NCI-H526 (cell line): ENCODE results near the gene SPACA6.
"Not testable (repeated sequence)": the region's sequence is repeated elsewhere in the genome, so short reads cannot be mapped to it uniquely, and the experiment has no call there.

Source experiments
- DNase-seq, 2 experiments: peaks; one replicate each; lab custom pipeline; 2025; lab: John Stamatoyannopoulos, UW

SPACA6 gene

GRCh38 chr19:51737924-51738323 is 44.8 kb downstream of the SPACA6 start:
- no peak for DNase-seq

DNA sequence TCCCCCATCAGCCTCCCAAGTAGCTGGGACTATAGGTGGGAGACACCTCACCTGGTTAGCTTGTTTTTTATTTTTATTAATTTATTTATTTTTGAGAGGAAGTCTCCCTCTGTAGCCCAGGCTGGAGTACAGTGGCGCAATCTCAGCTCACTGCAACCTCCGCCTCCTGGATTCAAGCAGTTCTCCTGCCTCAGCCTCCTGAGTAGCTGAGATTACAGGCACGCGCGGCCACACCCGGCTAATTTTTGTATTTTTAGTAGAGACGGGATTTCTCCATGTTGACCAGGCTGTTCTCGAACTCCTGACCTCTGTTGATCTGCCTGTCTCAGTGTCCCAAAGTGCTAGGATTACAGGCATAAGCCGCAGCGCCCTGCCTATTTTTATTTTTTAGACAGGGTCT is 45.4 kb downstream of the SPACA6 start:
- not testable (repeated sequence) for DNase-seq

- no peak for DNase-seq
Measured at GRCh38 chr19:51739466-51740213, 46.5 kb downstream of the SPACA6 start.

DNA sequence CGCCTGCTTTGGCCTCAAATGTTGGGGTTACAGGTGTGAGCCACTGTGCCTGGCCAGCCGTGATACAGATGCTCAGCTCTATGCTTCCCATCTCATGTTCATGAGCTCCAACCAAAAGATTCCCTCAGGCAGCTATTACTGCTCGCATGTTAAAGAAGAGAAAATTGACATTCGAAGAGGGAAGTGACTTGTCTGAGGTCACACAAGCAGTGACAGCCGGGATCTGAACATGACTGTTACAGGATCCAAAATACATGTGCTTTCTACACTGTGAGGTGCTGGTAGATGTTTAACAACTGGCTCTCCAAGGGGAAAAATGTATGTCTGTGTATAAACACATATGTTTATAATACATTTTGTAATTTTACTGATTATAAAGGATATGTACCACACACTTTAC is 47.2 kb downstream of the SPACA6 start:
- DNase-seq: no peak

- no peak for DNase-seq
Measured at GRCh38 chr19:51742789-51743188, 49.7 kb downstream of the SPACA6 start.

DNA sequence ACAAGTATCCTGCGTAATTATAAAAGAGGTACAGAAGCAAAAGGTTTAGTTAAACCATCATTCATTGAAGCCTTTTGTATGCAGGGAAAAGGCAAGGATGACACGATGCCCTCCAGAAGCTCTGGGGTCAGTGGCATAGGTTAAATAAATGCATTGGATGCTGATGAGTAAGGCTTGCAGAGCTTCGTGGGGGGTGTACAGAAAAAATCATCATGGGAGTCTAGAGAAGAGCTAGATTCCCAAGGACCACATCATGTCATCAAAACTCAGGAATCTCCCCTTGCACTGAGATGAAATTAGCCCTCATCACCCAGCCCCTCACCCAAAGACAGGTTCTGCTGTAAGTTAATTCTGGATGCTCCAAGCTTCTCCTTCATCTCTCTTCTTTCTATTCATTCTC is 50.3 kb downstream of the SPACA6 start:
- DNase-seq: no peak

GRCh38 chr19:51746731-51747130 is 53.6 kb downstream of the SPACA6 start:
- no peak for DNase-seq

DNA sequence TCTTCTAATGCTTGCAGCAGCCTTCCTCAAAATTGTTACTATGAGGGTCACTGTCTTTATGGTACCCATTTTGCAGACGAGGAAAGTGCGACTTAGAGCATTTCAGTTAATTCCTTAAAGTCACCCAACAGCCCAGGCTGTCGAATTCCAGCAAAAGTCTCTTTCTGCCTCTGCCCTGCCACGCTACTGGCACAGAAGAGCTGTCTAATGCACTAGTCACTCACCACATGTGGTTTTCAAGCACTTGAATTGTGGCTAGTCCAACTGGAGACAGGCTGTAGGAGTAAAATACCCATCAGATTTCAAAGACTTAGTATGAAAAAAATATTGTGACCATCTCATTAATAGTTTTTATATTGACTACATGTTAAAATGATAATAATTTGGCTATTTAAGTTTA is 56.8 kb downstream of the SPACA6 start:
- DNase-seq: no peak

GRCh38 chr19:51750400-51751094 is 57.4 kb downstream of the SPACA6 start:
- no peak for DNase-seq

DNA sequence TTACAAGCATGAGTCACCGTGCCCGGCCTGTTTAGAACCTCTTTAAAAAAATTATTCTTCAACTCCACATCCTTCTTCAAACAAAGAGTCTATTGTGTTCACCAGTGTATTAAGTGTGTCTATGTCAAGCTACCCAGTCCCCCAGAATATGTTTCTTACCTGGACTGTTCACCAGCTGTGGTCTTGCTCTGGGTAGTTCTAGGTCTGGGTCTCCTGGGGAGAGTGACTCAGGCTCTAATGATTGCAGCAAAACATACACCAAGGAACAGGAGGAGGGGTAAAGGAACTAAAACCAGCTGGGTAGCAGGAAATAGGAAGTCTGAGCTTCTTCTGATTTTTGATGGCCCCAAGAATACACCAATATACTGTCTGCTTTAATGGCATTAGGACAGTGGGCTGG is 58.5 kb downstream of the SPACA6 start, which contains the start of gene FPR1:
TSS of gene FPR1 (minus strand) at position 224 of the 400 bp plus-strand sequence. CDS start 4,884 bp downstream, outside the sequence.
- no peak for DNase-seq

GRCh38 chr19:51754109-51754508 is 61.0 kb downstream of the SPACA6 start:
- DNase-seq: no peak

GRCh38 chr19:51754770-51755169 is 61.6 kb downstream of the SPACA6 start:
- DNase-seq: no peak
